GM19438 (cell line): ENCODE data around the gene HMGA1.

Source experiments
- ATAC-seq: cut with Tn5 transposase; IDR thresholded peaks from one replicate; pipeline ENCODE4 v1.9.1; 2021; ENCODE audit warnings: low read depth; ENCODE audit not compliant: unreplicated experiment

Gene HMGA1

GRCh38 chr6:34285448-34286164 is 48.9 kb downstream of the HMGA1 start:
- ATAC-seq: no peak

GRCh38 chr6:34288581-34288980 is 51.9 kb downstream of the HMGA1 start:
- no peak for ATAC-seq

- ATAC-seq: no peak
Measured at GRCh38 chr6:34289137-34289536, 52.5 kb downstream of the HMGA1 start.

- no peak for ATAC-seq
Measured at GRCh38 chr6:34292954-34293353, 56.3 kb downstream of the HMGA1 start.

- ATAC-seq: peak; percentile 88
Measured at GRCh38 chr6:34295721-34296120, 59.0 kb downstream of the HMGA1 start.
